ENCODE measurements around the gene JPH4. TPM values are rescaled to one million over a fixed set of nuclear protein-coding genes. Genes with fewer than 3 reads are reported as not detected.

Gene JPH4
- polyA plus RNA-seq, 1 donor (not counting 4 experiments of a cell fraction or from before 2014, with no cell fraction given), result 0.01 TPM

GRCh38 chr14:23605931-23606585 lies 27.5 kb upstream of the JPH4 start:
- H3K27ac ChIP-seq (ENCODE audit: control insufficient read depth, insufficient read depth, low read length), result no peak overlapping the region
- no peaks in the 10 kb centered on the region for H3K79me2 ChIP-seq (ENCODE audit: control insufficient read depth, insufficient read depth, low read length)
- dilution Hi-C loops (cut with MboI; ENCODE audit: extremely low pct_ligation_motif_present, low sequenced_read_pairs), result no loop called here
- FAIRE-seq (no peak), DNase-seq (ENCODE audit: low read depth, low spot score) (no peak)
- H3K4me3 ChIP-seq (ENCODE audit: control insufficient read depth in 2 of 3, extremely low read depth in 1 of 3, insufficient read depth in 2 of 3, low read depth in 1 of 3, low read length in 3 of 3), result no peak overlapping the region
- peaks cover 4% of the 10 kb centered on the region for H3K27me3 ChIP-seq (ENCODE audit: control insufficient read depth, extremely low read depth, insufficient read depth, low read length)
- H3K9me3 ChIP-seq (ENCODE audit: control insufficient read depth, low read depth, low read length), result no peaks in the 10 kb centered on the region
- H3K9ac ChIP-seq (ENCODE audit: control insufficient read depth, extremely low read depth, insufficient read depth, low read length), result no peak overlapping the region
- no peak overlapping the region for H3K4me2 ChIP-seq (ENCODE audit: control insufficient read depth, extremely low read depth, insufficient read depth, low read depth, low read length)
- H3K36me3 ChIP-seq (ENCODE audit: control insufficient read depth in 2 of 2, extremely low read depth in 1 of 2, insufficient read depth in 2 of 2, low read length in 2 of 2), result no peaks in the 10 kb centered on the region
- H3K9me1 ChIP-seq (ENCODE audit: control insufficient read depth, extremely low read depth, insufficient read depth, low read length), result no peaks in the 10 kb centered on the region
- TF ChIP-seq CTCF (optimal IDR thresholded peaks at IDR 0.05 in 1 of 3, IDR thresholded peaks at IDR 0.05 in 1 of 3, conservative IDR thresholded peaks at IDR 0.05 in 1 of 3; ENCODE audit: extremely low read depth in 1 of 3, insufficient read depth in 2 of 3, low read length in 3 of 3) (no peak), EZH2 (IDR thresholded peaks at IDR 0.05; ENCODE audit: low read length) (no peak)
- H4K20me1 ChIP-seq (ENCODE audit: control insufficient read depth, extremely low read depth, insufficient read depth, low read length), result no peaks in the 10 kb centered on the region
- no peaks in the 10 kb centered on the region for H3K4me1 ChIP-seq (ENCODE audit: control insufficient read depth, extremely low read depth, insufficient read depth, low read length)
- no peak overlapping the region for H2AFZ ChIP-seq (ENCODE audit: control insufficient read depth, low read length)

GRCh38 chr14:23604675-23605170 lies 26.1 kb upstream of the JPH4 start:
- Histone ChIP-seq H3K4me3 (ENCODE audit: control insufficient read depth in 2 of 3, extremely low read depth in 1 of 3, insufficient read depth in 2 of 3, low read depth in 1 of 3, low read length in 3 of 3) (no peak overlapping the region), H3K4me1 (ENCODE audit: control insufficient read depth, extremely low read depth, insufficient read depth, low read length) (no peaks in the 10 kb centered on the region), H3K36me3 (ENCODE audit: control insufficient read depth in 2 of 2, extremely low read depth in 1 of 2, insufficient read depth in 2 of 2, low read length in 2 of 2) (no peaks in the 10 kb centered on the region), H3K9me3 (ENCODE audit: control insufficient read depth, low read depth, low read length) (no peaks in the 10 kb centered on the region), H3K27me3 (ENCODE audit: control insufficient read depth, extremely low read depth, insufficient read depth, low read length) (no peaks in the 10 kb centered on the region), H3K9me1 (ENCODE audit: control insufficient read depth, extremely low read depth, insufficient read depth, low read length) (no peaks in the 10 kb centered on the region), H2AFZ (ENCODE audit: control insufficient read depth, low read length) (no peak overlapping the region), H4K20me1 (ENCODE audit: control insufficient read depth, extremely low read depth, insufficient read depth, low read length) (no peaks in the 10 kb centered on the region), H3K9ac (ENCODE audit: control insufficient read depth, extremely low read depth, insufficient read depth, low read length) (no peak overlapping the region), H3K27ac (ENCODE audit: control insufficient read depth, insufficient read depth, low read length) (no peak overlapping the region), H3K4me2 (ENCODE audit: control insufficient read depth, extremely low read depth, insufficient read depth, low read depth, low read length) (no peak overlapping the region), H3K79me2 (ENCODE audit: control insufficient read depth, insufficient read depth, low read length) (no peaks in the 10 kb centered on the region)
- dilution Hi-C loops (cut with MboI; ENCODE audit: extremely low pct_ligation_motif_present, low sequenced_read_pairs), result no loop called here
- no peak for DNase-seq (ENCODE audit: low read depth, low spot score)
- no peak for TF ChIP-seq EZH2 (IDR thresholded peaks at IDR 0.05; ENCODE audit: low read length)
- TF ChIP-seq CTCF (optimal IDR thresholded peaks at IDR 0.05 in 1 of 3, IDR thresholded peaks at IDR 0.05 in 1 of 3, conservative IDR thresholded peaks at IDR 0.05 in 1 of 3; ENCODE audit: extremely low read depth in 1 of 3, insufficient read depth in 2 of 3, low read length in 3 of 3), result no peak
- FAIRE-seq, result no peak

Measured in keratinocyte (primary cell).